Activated T-cell treated with anti-CD3 and anti-CD28 coated beads, Interleukin-2, amount 50 U/mL, for 1 hour (primary cell): Measurements from ENCODE around the gene CXorf49.
"Not testable (repeated sequence)": the region's sequence is repeated elsewhere in the genome, so short reads cannot be mapped to it uniquely, and the experiment has no call there.

Experiments used
- DNase-seq: peaks from one replicate; pipeline ENCODE4 v3.0.0-alpha.2; 2020

Gene CXorf49

GRCh38 chrX:71718185-71718584 is at the start of gene CXorf49:
CXorf49 (minus strand) TSS chrX:71718285; CDS start chrX:71718151, 134 bp downstream.
- not testable (repeated sequence) for DNase-seq

DNA sequence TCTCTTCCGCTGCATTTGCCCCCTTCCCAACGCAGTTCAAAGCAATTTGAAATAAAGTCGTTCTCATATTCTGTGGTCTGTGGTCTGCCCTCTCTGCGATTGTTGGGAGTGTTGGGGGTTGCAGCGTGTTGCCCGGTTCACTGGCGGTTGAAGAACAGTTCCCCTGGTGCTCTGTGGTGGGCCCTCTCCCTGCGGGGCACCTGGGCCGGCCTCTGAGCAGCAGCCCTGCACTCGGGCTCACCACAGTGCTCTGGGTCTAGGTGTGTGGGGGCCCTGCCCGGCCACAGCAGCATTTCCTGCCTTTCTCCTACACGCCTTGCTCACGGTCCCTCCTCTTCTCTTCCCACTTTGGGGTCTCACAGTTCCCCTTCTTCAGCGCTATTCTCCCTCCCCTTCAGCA is 49.0 kb upstream of the CXorf49 start:
- not testable (repeated sequence) for DNase-seq

DNA sequence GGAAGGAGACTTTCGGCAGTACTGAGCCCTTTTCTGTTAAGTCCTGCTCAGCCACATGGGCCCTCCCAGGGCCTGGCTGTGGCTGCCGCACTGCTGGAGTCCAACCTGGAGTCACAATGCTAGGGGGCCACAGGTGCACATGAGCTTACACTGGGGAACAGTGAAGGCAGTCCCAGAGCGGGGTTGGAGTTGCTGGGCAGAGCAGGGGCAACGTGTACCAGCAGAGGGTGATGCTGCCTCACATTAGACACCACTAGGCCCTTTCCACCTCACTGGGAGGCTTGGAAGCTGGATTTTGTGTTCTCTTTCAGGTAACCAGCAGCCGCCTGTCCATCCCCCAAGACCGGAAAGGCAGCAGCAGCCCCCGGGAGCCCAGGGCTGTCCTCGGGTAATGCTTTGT is 47.5 kb upstream of the CXorf49 start:
- DNase-seq, result not testable (repeated sequence)

DNA sequence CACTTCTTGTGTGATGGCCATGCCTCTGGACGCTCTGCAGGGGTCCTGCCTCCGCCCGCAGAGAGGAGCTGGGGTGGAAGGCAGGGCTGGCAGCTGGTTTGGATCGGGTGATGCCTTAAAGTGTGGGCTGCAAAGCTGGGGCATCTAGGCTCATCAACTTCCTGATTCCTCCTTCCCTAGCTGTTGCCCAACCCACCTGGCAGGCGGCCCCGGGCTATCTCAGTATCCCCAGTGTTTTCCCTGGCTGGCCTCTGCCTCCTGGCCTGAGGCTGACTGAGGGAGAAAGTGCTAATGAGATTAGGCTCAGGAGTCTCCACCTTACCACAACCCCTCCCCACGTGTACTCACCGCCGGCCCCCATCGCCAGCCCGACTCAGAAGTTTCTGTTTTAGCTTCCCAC is 46.7 kb upstream of the CXorf49 start:
- not testable (repeated sequence) for DNase-seq

- DNase-seq, result not testable (repeated sequence)
Measured at GRCh38 chrX:71763049-71763448, 45.0 kb upstream of the CXorf49 start, which contains the start of gene CXorf49B. CXorf49B (plus strand) TSS chrX:71763349; CDS start chrX:71763424, 75 bp downstream.

DNA sequence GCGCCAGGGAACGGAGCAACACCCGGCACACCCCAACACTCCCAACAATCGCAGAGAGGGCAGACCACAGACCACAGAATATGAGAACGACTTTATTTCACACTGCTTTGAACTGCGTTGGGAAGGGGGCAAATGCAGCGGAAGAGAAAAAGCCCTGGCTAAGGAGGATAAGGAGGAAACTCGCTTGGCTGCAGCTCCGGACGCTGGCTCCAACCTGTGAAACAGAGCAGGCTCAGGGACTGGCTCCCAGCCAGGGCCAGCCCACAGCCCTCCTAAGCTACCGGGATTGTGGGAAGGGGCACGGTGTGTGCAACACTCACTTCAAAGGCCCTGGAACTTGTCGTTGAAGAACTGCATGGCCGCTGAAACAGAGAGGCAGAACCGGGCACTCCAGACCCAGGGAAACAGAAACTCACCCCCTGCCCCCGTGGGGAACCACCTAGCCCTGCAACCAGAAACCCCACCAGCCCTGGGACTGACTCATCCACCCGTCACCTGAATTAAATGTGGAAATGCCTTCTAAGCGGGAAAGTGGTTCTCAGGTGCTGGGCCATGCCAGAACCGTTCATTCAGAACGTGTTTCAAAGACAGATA is 42.7 kb upstream of the CXorf49 start:
- not testable (repeated sequence) for DNase-seq

- DNase-seq, result not testable (repeated sequence)
Measured at GRCh38 chrX:71720289-71720886, 2.3 kb upstream of the CXorf49 start.

DNA sequence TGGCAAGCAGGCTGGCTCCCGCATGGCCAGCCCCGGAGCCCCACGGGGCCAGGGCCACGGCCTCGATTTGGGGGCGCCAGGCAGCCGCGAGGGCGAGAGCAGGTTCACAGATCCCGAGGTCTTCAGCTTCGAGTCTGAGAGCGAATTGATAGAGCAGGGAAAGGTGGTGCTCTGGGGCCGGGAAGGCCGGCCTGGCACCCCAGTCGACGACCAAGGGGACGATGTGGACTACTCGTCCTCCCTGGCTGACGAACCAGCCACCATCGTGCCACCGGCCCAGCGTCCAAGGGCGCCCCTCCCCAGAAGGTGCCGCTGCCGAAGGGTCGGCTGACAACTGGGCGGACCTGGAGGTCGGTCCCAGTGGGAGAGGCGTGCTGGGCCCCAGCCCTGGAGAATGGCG is 1.1 kb upstream of the CXorf49 start:
- peak; percentile 8 for DNase-seq

DNA sequence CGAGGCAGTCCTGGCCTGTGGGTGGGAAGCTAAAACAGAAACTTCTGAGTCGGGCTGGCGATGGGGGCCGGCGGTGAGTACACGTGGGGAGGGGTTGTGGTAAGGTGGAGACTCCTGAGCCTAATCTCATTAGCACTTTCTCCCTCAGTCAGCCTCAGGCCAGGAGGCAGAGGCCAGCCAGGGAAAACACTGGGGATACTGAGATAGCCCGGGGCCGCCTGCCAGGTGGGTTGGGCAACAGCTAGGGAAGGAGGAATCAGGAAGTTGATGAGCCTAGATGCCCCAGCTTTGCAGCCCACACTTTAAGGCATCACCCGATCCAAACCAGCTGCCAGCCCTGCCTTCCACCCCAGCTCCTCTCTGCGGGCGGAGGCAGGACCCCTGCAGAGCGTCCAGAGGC is 1.8 kb downstream of the CXorf49 start:
- not testable (repeated sequence) for DNase-seq

DNA sequence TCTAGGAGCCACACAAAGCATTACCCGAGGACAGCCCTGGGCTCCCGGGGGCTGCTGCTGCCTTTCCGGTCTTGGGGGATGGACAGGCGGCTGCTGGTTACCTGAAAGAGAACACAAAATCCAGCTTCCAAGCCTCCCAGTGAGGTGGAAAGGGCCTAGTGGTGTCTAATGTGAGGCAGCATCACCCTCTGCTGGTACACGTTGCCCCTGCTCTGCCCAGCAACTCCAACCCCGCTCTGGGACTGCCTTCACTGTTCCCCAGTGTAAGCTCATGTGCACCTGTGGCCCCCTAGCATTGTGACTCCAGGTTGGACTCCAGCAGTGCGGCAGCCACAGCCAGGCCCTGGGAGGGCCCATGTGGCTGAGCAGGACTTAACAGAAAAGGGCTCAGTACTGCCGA is 2.5 kb downstream of the CXorf49 start:
- not testable (repeated sequence) for DNase-seq

GRCh38 chrX:71714064-71714463 is 4.0 kb downstream of the CXorf49 start:
- not testable (repeated sequence) for DNase-seq

DNA sequence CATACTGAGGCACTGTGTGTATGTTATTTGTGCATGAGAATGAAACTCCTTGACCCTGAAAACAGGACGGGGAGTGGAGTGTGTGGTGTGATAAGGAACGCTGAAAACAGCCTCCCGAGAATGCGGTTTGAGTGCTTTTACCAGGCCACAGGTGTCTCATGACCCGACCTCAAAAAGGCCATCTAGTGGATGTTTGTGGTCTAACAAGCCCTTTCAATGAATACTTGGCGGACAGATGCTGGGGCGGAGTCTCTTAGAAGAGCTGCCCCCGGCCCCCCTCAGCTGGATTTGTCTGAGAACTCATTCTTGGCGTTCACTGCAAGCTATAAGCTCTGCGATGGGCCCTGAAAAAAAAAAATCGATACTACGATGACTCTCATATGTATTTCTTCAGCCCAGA is 15.2 kb downstream of the CXorf49 start:
- not testable (repeated sequence) for DNase-seq

- DNase-seq, result not testable (repeated sequence)
Measured at GRCh38 chrX:71699023-71699344, 19.1 kb downstream of the CXorf49 start.

DNA sequence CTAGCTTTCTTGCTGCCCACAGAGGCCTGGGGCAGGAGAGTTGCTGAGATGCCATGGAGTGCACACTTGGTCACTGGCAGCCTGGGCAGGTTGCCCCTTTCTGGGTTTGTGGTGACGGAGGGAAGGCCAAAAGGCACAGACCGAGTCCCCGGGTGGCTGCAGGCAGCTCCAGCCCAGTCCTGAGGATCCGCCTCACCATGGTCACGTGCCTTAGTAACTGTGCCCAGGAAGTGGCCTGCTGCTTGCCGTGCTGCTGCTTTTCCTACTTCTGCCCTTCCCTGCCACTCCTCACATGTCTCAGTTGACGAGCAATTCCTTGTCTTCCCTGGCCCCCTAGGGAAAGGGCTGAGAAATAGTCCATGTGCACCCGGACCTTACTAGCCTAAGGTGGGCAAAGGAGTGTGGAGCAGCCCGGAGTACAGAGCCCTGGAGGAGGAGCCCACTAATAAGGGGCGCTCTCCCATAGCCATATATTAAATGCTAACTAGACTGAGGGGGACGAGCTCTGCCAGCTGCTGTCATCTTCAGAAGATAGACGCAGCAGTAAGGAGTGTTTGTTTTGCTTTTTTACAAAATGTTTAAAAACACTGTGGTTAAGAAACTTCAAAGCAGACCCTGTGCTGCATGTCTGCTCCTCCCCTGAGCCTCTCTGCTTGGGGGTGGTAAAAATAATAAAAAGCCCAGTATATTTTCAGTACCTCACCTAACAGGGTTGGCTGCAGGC is 19.6 kb downstream of the CXorf49 start:
- not testable (repeated sequence) for DNase-seq

GRCh38 chrX:71697466-71698298 is 20.4 kb downstream of the CXorf49 start:
- not testable (repeated sequence) for DNase-seq

GRCh38 chrX:71696641-71697465 is 21.2 kb downstream of the CXorf49 start:
- not testable (repeated sequence) for DNase-seq

DNA sequence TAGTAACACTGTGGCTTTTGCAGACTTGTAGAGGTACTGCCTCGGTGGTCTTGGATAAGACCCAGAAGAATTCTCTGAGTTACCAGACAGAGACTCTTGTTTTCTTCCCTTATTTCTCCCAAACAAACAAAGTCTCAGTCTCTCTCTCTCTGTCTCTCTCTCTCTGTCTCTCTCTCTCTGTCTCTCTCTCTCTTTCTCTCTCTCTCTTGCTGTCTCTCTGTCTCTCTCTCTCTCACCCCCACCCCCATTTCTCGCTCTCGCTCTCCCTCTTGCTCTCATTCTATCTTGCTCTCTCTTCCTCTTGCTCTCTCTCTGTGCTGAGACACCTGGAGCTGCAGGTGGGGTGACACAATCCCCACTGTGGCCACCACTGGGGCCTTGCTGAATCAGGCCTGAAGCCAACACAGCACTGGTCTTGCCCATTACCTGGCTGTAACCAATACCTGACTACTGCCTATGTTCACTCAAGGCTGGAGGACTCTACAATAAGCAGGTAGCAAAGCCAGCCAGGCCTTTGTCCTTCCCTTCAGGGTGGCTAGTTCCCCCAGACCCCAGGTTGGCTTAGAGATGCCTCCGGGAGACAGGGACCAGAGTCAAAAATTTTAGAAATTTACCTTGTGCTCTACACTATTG is 38.4 kb downstream of the CXorf49 start:
- DNase-seq, result no peak

DNA sequence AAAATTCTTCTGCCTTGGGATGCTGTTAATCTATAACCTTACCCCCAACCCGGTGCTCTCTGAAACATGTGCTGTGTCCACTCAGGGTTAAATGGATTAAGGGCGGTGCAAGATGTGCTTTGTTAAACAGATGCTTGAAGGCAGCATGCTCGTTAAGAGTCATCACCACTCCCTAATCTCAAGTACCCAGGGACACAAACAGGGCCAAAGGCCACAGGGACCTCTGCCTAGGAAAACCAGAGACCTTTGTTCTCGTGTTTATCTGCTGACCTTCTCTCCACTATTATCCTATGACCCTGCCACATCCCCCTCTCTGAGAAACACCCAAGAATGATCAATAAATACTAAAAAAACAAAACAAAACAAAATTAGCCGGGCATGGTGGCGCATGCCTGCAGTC is 40.9 kb downstream of the CXorf49 start:
- DNase-seq, result not testable (repeated sequence)

DNA sequence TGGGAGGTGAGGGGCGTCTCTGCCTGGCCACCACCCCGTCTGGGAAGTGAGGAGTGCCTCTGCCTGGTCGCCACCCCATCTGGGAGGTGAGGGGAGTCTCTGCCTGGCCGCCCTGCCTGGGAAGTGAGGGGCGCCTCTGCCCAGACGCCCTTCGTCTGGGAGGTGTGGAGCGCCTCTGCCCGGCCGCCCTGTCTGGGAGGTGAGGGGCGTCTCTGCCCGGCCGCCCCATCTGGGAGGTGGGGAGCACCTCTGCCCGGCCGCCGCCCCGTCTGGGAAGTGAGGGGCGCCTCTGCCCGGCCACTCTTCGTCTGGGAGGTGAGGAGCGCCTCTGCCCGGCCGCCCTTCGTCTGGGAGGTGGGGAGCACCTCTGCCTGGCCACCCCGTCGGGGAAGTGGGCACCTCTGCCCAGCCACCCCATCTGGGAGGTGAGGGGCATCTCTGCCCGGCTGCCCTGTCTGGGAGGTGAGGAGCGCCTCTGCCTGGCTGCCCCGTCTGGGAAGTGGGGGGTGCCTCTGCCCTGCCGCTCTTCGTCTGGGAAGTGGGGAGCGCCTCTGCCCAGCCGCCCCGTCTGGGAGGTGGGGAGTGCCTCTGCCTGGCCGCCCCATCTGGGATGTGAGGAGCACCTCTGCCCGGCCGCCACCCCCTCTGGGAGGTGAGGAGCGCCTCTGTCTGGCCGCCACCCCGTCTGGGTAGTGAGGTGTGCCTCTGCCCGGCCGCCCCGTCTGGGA is 41.9 kb downstream of the CXorf49 start:
- DNase-seq, result peak; percentile 14

DNA sequence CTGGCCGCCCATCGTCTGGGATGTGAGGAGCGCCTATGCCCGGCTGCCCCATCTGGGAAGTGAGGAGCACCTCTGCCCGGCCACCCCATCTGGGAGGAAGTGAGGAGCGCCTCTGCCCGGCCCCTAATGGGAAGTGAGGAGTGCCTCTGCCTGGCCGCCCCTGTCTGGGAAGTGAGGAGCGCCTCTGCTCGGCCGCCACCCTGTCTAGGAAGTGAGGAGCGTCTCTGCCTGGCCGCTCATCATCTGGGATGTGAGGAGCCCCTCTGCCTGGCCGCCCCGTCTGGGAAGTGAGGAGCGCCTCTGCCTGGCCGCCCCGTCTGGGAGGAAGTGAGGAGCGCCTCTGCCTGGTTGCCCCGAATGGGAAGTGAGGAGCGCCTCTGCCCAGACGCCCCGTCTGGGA is 42.4 kb downstream of the CXorf49 start:
- not testable (repeated sequence) for DNase-seq

DNA sequence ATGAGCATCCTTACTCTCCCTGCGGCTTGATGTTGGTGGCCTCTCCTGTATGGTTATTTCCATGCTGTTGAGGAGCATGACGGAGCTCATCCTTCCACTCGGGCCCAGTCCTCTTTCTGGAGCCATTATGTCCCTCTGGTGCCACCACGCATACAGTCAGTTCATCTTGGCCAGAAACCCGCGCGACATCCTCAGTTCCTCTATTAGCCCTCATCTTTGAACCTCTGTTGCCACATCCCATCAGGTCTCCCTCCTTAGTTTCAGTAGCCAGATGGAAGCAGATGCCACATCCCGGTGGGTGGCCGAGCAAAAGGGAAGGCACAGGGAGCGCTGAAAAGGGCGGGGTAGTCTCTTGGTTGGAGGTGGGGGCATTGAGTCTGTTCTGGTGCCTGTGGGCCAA is 46.1 kb downstream of the CXorf49 start:
- DNase-seq, result no peak
